K562 (cell line): ENCODE results near the gene FLCN. TPM values are rescaled to one million over a fixed set of nuclear protein-coding genes. Genes with fewer than 3 reads are reported as not detected.
"Not testable (repeated sequence)": the region's sequence is repeated elsewhere in the genome, so short reads cannot be mapped to it uniquely, and the experiment has no call there.

Experiments used
- ATAC-seq: fragments of 200-7000 bp; cut with Tn5 transposase; 3 replicates; pipeline ENCODE4 v1.9.1; 2020; ENCODE audit warnings: moderate library complexity
- BruUV-seq: library from RNA; stranded (reverse); fragments of 400-500 nt; replicated peaks from 2 replicates; lab custom pipeline; 2021; lab: Mats Ljungman, UMichigan
- CTCF ChIA-PET: fragments of 300-600 bp; formaldehyde crosslinking; extraction: SDS; loops from one replicate; lab custom pipeline; 2021; ENCODE audit warnings: low intra/inter-chr PET ratio; lab: Yijun Ruan, JAX
- POLR2A ChIA-PET: fragments of 300-600, 350-650 bp; sonication (Branson Sonifier 250); formaldehyde crosslinking; extraction: SDS; loops from one replicate; lab custom pipeline; 2021; ENCODE audit warnings: antibody characterized with exemption, inconsistent platforms; lab: Yijun Ruan, JAX
- DNase-seq, 4 experiments: peaks; one replicate each; pipeline versions ENCODE4 v3.0.0 to v3.0.0-alpha.2; 2011 to 2018; ENCODE audit warnings: low spot score in 3 of 4, mixed read lengths in 3 of 4; ENCODE audit errors: extremely low read depth in 1 of 4
- FAIRE-seq: peaks from 2 replicates; lab custom pipeline; 2011; peaks lifted over from hg19 to GRCh38; lab: Jason Lieb, UNC
- H2AFZ ChIP-seq: 2 replicates; pipeline ENCODE4 v1.6.0; 2011; ENCODE audit warnings: low read depth, low read length, control low read depth, inconsistent platforms
- H3K27ac ChIP-seq: fragments of 200-600 bp; 3 replicates; pipeline ENCODE4 v1.8.0; 2011; ENCODE audit warnings: low read depth, mild to moderate bottlenecking, control low read depth, inconsistent platforms, low read length, moderate library complexity, mixed read lengths; ENCODE audit errors: extremely low read depth
- H3K27me3 ChIP-seq, 2 experiments: fragments of 300-600 bp in 1 of 2; 2 replicates in 1 of 2; 3 replicates in 1 of 2; pipeline versions ENCODE4 v1.6.0 to v1.8.0; 2011; ENCODE audit warnings: inconsistent platforms in 2 of 2, low read length in 2 of 2, mild to moderate bottlenecking in 1 of 2, mixed read lengths in 1 of 2, moderate library complexity in 1 of 2; ENCODE audit not compliant: control insufficient read depth in 2 of 2, insufficient read depth in 2 of 2
- H3K36me3 ChIP-seq: fragments of 300-600 bp; 3 replicates; pipeline ENCODE4 v1.8.0; 2011; ENCODE audit warnings: mild to moderate bottlenecking, low read length, inconsistent platforms; ENCODE audit not compliant: control insufficient read depth, insufficient read depth
- H3K4me1 ChIP-seq, 2 experiments: fragments of 200-600 bp in 1 of 2; replicated peaks in 1 of 2; 2 replicates in 1 of 2; 3 replicates in 1 of 2; pipeline versions ENCODE4 v1.5.1 to v1.8.0; 2011; ENCODE audit warnings: inconsistent platforms in 2 of 2, low read length in 2 of 2, mild to moderate bottlenecking in 1 of 2, mixed read lengths in 1 of 2, moderate library complexity in 1 of 2; ENCODE audit not compliant: control insufficient read depth in 2 of 2, insufficient read depth in 2 of 2
- H3K4me2 ChIP-seq: 2 replicates; pipeline ENCODE4 v1.6.1; 2011; ENCODE audit warnings: low read length, control low read depth, inconsistent platforms, mixed read lengths; ENCODE audit not compliant: insufficient read depth
- H3K4me3 ChIP-seq: fragments of 200-600 bp; sonication (generic), shearing (Covaris generic); 2 replicates; pipeline ENCODE4 v1.5.1; 2016; ENCODE audit warnings: control low read depth, inconsistent platforms
- H3K79me2 ChIP-seq: fragments of 200-600 bp; 3 replicates; pipeline ENCODE4 v1.8.0; 2011; ENCODE audit warnings: low read length, inconsistent platforms; ENCODE audit not compliant: control insufficient read depth, insufficient read depth
- H3K9ac ChIP-seq, 2 experiments: 2 replicates each; pipeline versions ENCODE4 v1.6.0 to v1.6.1; 2011; ENCODE audit warnings: low read depth in 2 of 2, low read length in 2 of 2, control low read depth in 1 of 2, inconsistent platforms in 1 of 2, mild to moderate bottlenecking in 1 of 2, mixed read lengths in 1 of 2; ENCODE audit not compliant: insufficient read depth in 1 of 2
- H3K9me1 ChIP-seq: one replicate; pipeline ENCODE4 v1.6.0; 2011; ENCODE audit warnings: inconsistent platforms, mild to moderate bottlenecking, low read length, moderate library complexity; ENCODE audit not compliant: control insufficient read depth, insufficient read depth
- H3K9me3 ChIP-seq: replicated peaks from 2 replicates; pipeline ENCODE4 v1.5.1; 2011; ENCODE audit warnings: low read depth, low read length, inconsistent platforms; ENCODE audit not compliant: control insufficient read depth, insufficient read depth
- H4K20me1 ChIP-seq: replicated peaks from 2 replicates; pipeline ENCODE4 v1.6.1; 2011; ENCODE audit warnings: low read length, inconsistent platforms, mixed read lengths; ENCODE audit not compliant: control insufficient read depth, insufficient read depth
- CREB1 ChIP-seq, 2 experiments: sonication (generic) in 1 of 2; formaldehyde crosslinking in 1 of 2; IDR thresholded peaks; 2 replicates each; pipeline versions ENCODE4 v1.6.1 to v1.8.0; 2012 to 2022; ENCODE audit warnings: inconsistent platforms in 1 of 2, mild to moderate bottlenecking in 1 of 2, missing genetic modification reagents in 1 of 2, moderate library complexity in 1 of 2
- EWSR1 ChIP-seq: fragments of 450-650 bp; IDR thresholded peaks from 2 replicates; pipeline ENCODE4 v1.6.1; 2018; ENCODE audit warnings: borderline replicate concordance, mild to moderate bottlenecking, low read depth, moderate library complexity; ENCODE audit not compliant: partially characterized antibody
- FOXP1 ChIP-seq: sonication (generic); formaldehyde crosslinking; IDR thresholded peaks from 2 replicates; pipeline ENCODE4 v1.8.0; 2022; ENCODE audit warnings: mild to moderate bottlenecking, missing genetic modification reagents
- IFI16 ChIP-seq: fragments of 250-450 bp; sonication (Bioruptor Pico); IDR thresholded peaks from 2 replicates; pipeline ENCODE4 v2.1.2; 2022; ENCODE audit warnings: mild to moderate bottlenecking, inconsistent platforms
- KAT2B ChIP-seq: IDR thresholded peaks from one replicate; pipeline ENCODE4 v1.6.1; 2012; ENCODE audit warnings: low read depth, mild to moderate bottlenecking, control low read depth, inconsistent platforms, low read length, moderate library complexity
- SMAD3 ChIP-seq: fragments of 450-650 bp; formaldehyde crosslinking; conservative IDR thresholded peaks from 2 replicates; pipeline ENCODE4 v1.4.0; 2020; ENCODE audit warnings: mild to moderate bottlenecking
- WGBS: fragments of 100-300 bp; shearing (Covaris generic); methylation state at CpG from one replicate; pipeline ENCODE4 v1.1.6; 2016; ENCODE audit warnings: low coverage, mixed read lengths; ENCODE audit not compliant: insufficient coverage; ENCODE audit errors: missing lambda C conversion rate; 5-methylcytosine and 5-hydroxymethylcytosine counted together
- in situ Hi-C: fragments of 300-500 bp; cut with MboI; formaldehyde crosslinking; loops from 4 replicates; pipeline ENCODE4 v1.15.0; 2018; ENCODE audit warnings: inconsistent platforms, mixed read lengths
- intact Hi-C: fragments of 100-400 bp; cut with micrococcal nuclease; formaldehyde crosslinking; loops from 2 replicates; pipeline ENCODE4 v1.14.2; 2022
- polyA plus RNA-seq, 8 experiments: library from polyadenylated mRNA; depleted of rRNA in 4 of 8; stranded (reverse) in 5 of 8; unstranded in 3 of 8; fragments of >200 nt; fragmentation: Nextera tagmentation in 2 of 8; fragmentation: Illumina TruSeq in 1 of 8; extraction: Ambion mirVana in 2 of 8; extraction: Trizol in 1 of 8; gene quantifications; 2 replicates each; pipeline versions ENCODE4 v1.2.1 to v1.2.3, GENCODE V29; 2011 to 2014; ENCODE audit warnings: inconsistent platforms in 1 of 8, missing spikeins in 1 of 8
- total RNA-seq, 7 experiments: library from RNA; depleted of rRNA in 6 of 7; stranded (reverse); fragments of >200 nt in 6 of 7; fragmentation: Illumina TruSeq in 2 of 7; extraction: Trizol in 2 of 7; gene quantifications; 2 replicates each; pipeline versions ENCODE4 v1.2.1 to v1.2.3, GENCODE V29; 2011 to 2021; ENCODE audit warnings: low replicate concordance in 1 of 7
- TF ChIP-seq, protein P1 (sequence below): sonication (generic); formaldehyde crosslinking; IDR thresholded peaks from 2 replicates; pipeline ENCODE4 v1.8.0; 2022; ENCODE audit warnings: mild to moderate bottlenecking, missing genetic modification reagents
- TF ChIP-seq, protein P2 (sequence below): fragments of 250-450 bp; sonication (Bioruptor Pico); IDR thresholded peaks from 2 replicates; pipeline ENCODE4 v1.4.0; 2020; ENCODE audit warnings: mild to moderate bottlenecking, moderate library complexity

The FLCN gene
- total and polyA plus RNA-seq, 9 of the 15 experiments (the other 6 are each of a cell fraction or from before 2014, with no cell fraction given) = 1.6 to 33.5 (median 10.9) TPM

DNA sequence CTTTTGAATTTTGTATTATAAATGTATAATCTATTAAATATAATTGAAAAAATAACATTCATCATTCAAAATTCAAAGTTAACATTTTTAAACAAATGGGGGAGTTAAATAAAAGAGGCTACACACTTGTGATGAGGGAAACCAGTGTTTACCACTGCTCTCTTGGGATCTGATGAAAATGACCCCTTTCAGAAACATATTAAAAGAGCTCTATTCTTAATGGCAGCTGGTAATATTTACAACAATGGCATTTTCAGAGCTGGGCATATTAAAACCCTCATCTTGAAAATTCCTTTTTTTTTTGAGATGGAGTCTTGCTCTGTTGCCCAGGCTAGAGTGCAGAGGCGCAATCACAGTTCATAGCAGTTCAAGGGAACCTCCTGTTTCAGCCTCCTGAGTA is 19.3 kb upstream of the FLCN start:
- Histone ChIP-seq H2AFZ (no peak overlapping the region), H3K9ac (no peak overlapping the region), H3K27me3 (no peaks in the 10 kb centered on the region), H3K36me3 (peaks cover 80% of the 10 kb centered on the region), H3K9me1 (no peaks in the 10 kb centered on the region), H3K4me1 (peaks cover 0 to 11% of the 10 kb centered on the region in 2 experiments; a peak in 3 of 5 replicates), H3K79me2 (no peaks in the 10 kb centered on the region; the same call in 1 of the 3 replicates), H3K9me3 (no peaks in the 10 kb centered on the region), H4K20me1 (no peaks in the 10 kb centered on the region), H3K4me3 (no peak overlapping the region), H3K4me2 (no peak overlapping the region), H3K27ac (no peak overlapping the region)
- no peak for ATAC-seq
- whole genome bisulfite sequencing = 100% methylated on average over 1 of the region's 1 CpG
- no peak for DNase-seq
- CTCF ChIA-PET = no interaction called here
- TF ChIP-seq SMAD3 (CRISPR knock-in tag) = no peak
- TF ChIP-seq, protein P1, sequence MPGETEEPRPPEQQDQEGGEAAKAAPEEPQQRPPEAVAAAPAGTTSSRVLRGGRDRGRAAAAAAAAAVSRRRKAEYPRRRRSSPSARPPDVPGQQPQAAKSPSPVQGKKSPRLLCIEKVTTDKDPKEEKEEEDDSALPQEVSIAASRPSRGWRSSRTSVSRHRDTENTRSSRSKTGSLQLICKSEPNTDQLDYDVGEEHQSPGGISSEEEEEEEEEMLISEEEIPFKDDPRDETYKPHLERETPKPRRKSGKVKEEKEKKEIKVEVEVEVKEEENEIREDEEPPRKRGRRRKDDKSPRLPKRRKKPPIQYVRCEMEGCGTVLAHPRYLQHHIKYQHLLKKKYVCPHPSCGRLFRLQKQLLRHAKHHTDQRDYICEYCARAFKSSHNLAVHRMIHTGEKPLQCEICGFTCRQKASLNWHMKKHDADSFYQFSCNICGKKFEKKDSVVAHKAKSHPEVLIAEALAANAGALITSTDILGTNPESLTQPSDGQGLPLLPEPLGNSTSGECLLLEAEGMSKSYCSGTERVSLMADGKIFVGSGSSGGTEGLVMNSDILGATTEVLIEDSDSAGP (CRISPR knock-in tag) = no peak
- TF ChIP-seq EWSR1 = no peak
- TF ChIP-seq IFI16 = no peak
- TF ChIP-seq, protein P2, sequence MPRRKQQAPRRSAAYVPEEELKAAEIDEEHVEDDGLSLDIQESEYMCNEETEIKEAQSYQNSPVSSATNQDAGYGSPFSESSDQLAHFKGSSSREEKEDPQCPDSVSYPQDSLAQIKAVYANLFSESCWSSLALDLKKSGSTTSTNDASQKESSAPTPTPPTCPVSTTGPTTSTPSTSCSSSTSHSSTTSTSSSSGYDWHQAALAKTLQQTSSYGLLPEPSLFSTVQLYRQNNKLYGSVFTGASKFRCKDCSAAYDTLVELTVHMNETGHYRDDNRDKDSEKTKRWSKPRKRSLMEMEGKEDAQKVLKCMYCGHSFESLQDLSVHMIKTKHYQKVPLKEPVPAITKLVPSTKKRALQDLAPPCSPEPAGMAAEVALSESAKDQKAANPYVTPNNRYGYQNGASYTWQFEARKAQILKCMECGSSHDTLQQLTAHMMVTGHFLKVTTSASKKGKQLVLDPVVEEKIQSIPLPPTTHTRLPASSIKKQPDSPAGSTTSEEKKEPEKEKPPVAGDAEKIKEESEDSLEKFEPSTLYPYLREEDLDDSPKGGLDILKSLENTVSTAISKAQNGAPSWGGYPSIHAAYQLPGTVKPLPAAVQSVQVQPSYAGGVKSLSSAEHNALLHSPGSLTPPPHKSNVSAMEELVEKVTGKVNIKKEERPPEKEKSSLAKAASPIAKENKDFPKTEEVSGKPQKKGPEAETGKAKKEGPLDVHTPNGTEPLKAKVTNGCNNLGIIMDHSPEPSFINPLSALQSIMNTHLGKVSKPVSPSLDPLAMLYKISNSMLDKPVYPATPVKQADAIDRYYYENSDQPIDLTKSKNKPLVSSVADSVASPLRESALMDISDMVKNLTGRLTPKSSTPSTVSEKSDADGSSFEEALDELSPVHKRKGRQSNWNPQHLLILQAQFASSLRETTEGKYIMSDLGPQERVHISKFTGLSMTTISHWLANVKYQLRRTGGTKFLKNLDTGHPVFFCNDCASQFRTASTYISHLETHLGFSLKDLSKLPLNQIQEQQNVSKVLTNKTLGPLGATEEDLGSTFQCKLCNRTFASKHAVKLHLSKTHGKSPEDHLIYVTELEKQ (CRISPR knock-in tag) = no peak
- no peak for TF ChIP-seq CREB1 (IDR thresholded peaks at IDR 0.05)
- TF ChIP-seq CREB1 (CRISPR knock-in tag; IDR thresholded peaks at IDR 0.05) = no peak
- no peak for TF ChIP-seq KAT2B
- no peak for TF ChIP-seq FOXP1 (CRISPR knock-in tag)
- intact Hi-C loops = no loop called here
- no TSS peak for BruUV-seq
- POLR2A ChIA-PET = no interaction called here
- FAIRE-seq = no peak
- in situ Hi-C loops = no loop called here

DNA sequence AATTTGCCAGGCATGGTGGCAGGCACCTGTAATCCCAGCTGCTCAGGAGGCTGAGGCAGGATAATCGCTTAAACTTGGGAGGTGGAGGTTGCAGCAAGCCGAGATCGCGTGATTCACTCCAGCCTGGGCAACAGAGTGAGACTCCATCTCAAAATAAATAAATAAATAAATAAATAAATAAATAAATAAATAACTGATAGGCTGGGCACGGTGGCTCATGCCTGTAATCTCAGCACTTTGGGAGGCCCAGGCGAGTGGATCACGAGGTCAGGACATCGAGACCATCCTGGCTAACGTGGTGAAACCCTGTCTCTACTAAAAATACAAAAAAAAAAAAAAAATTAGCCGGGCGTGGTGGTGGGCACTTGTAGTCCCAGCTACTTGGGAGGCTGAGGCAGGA is 18.7 kb upstream of the FLCN start:
- intact Hi-C loops, H4K20me1 ChIP-seq, DNase-seq, H3K27ac ChIP-seq, ATAC-seq, H3K4me2 ChIP-seq, POLR2A ChIA-PET, H3K27me3 ChIP-seq, in situ Hi-C loops, H3K9ac ChIP-seq, H3K9me3 ChIP-seq, H3K9me1 ChIP-seq, CTCF ChIA-PET, H3K4me3 ChIP-seq, H2AFZ ChIP-seq, H3K79me2 ChIP-seq, FAIRE-seq, BruUV-seq: not testable (repeated sequence)
- Histone ChIP-seq H3K4me1 (peaks cover 0 to 11% of the 10 kb centered on the region in 2 experiments; a peak in 3 of 5 replicates), H3K36me3 (peaks cover 80% of the 10 kb centered on the region)
- WGBS = no CpG with 5 or more reads among the region's 11 CpGs
